GM19328 (cell line): ENCODE measurements around the gene HBEGF.

Source experiments
- ATAC-seq: cut with Tn5 transposase; IDR thresholded peaks from one replicate; pipeline ENCODE4 v1.9.1; 2021; ENCODE audit warnings: mild to moderate bottlenecking, moderate library complexity; ENCODE audit not compliant: unreplicated experiment

Gene HBEGF

GRCh38 chr5:140338336-140338735 lies 8.1 kb downstream of the HBEGF start:
- no peak for ATAC-seq

GRCh38 chr5:140337880-140338279 lies 8.5 kb downstream of the HBEGF start:
- no peak for ATAC-seq

- no peak for ATAC-seq
Observed at GRCh38 chr5:140336388-140336787, 10.0 kb downstream of the HBEGF start.

GRCh38 chr5:140331638-140332037 lies 14.8 kb downstream of the HBEGF start:
- ATAC-seq, result no peak

GRCh38 chr5:140329739-140330481 lies 16.5 kb downstream of the HBEGF start:
- no peak for ATAC-seq

GRCh38 chr5:140328036-140328764 lies 18.2 kb downstream of the HBEGF start:
- ATAC-seq, result no peak

- ATAC-seq, result no peak
Observed at GRCh38 chr5:140327589-140327988, 18.8 kb downstream of the HBEGF start.

GRCh38 chr5:140325486-140325885 lies 20.9 kb downstream of the HBEGF start:
- no peak for ATAC-seq

GRCh38 chr5:140324617-140325241 lies 21.7 kb downstream of the HBEGF start:
- no peak for ATAC-seq

GRCh38 chr5:140324041-140324600 lies 22.3 kb downstream of the HBEGF start:
- ATAC-seq, result no peak

GRCh38 chr5:140322751-140323731 lies 23.4 kb downstream of the HBEGF start:
- ATAC-seq, result no peak

GRCh38 chr5:140321796-140322195 lies 24.6 kb downstream of the HBEGF start:
- no peak for ATAC-seq

- no peak for ATAC-seq
Observed at GRCh38 chr5:140319833-140320232, 26.6 kb downstream of the HBEGF start.

- no peak for ATAC-seq
Observed at GRCh38 chr5:140318792-140319191, 27.6 kb downstream of the HBEGF start.

- ATAC-seq, result no peak
Observed at GRCh38 chr5:140317859-140318258, 28.5 kb downstream of the HBEGF start.

- ATAC-seq, result no peak
Observed at GRCh38 chr5:140312791-140313189, 33.6 kb downstream of the HBEGF start.

- no peak for ATAC-seq
Observed at GRCh38 chr5:140312067-140312790, 34.2 kb downstream of the HBEGF start.

- no peak for ATAC-seq
Observed at GRCh38 chr5:140311011-140311467, 35.4 kb downstream of the HBEGF start.

GRCh38 chr5:140310434-140310833 lies 36.0 kb downstream of the HBEGF start:
- ATAC-seq, result no peak
